Neural progenitor cell (in vitro differentiated cells): ENCODE data around the gene ZDHHC1. TPM values are rescaled to one million over a fixed set of nuclear protein-coding genes. Genes with fewer than 3 reads are reported as not detected.

Experiments
- DNase-seq: peaks from one replicate; pipeline ENCODE4 v3.0.0-alpha.2; 2016; ENCODE audit warnings: low spot score
- H2AFZ ChIP-seq: fragments of 200-600 bp; sonication (generic); replicated peaks from 2 replicates; pipeline ENCODE4 v1.6.1; 2016; ENCODE audit warnings: antibody characterized with exemption
- H3F3A ChIP-seq: fragments of 200-600 bp; sonication (generic); 2 replicates; pipeline ENCODE4 v1.6.1; 2016; ENCODE audit warnings: antibody characterized with exemption, low read depth
- H3K27ac ChIP-seq: fragments of 200-600 bp; sonication (generic); 2 replicates; pipeline ENCODE4 v1.5.1; 2016; ENCODE audit warnings: mild to moderate bottlenecking
- H3K27me3 ChIP-seq: fragments of 200-600 bp; sonication (generic); 2 replicates; pipeline ENCODE4 v1.6.1; 2016; ENCODE audit warnings: mild to moderate bottlenecking, moderate library complexity
- H3K36me3 ChIP-seq: fragments of 200-600 bp; sonication (generic); 2 replicates; pipeline ENCODE4 v1.5.1; 2016
- H3K4me1 ChIP-seq: fragments of 200-600 bp; sonication (generic); 2 replicates; pipeline ENCODE4 v1.6.1; 2016; ENCODE audit warnings: mixed run types
- H3K4me2 ChIP-seq: fragments of 200-600 bp; sonication (generic); 2 replicates; pipeline ENCODE4 v1.6.1; 2016
- H3K4me3 ChIP-seq: fragments of 200-600 bp; sonication (generic); 2 replicates; pipeline ENCODE4 v1.5.1; 2016
- H3K79me2 ChIP-seq: fragments of 200-600 bp; sonication (generic); 2 replicates; pipeline ENCODE4 v1.6.1; 2016; ENCODE audit warnings: low read depth
- H3K9ac ChIP-seq: fragments of 200-600 bp; sonication (generic); 2 replicates; pipeline ENCODE4 v1.6.1; 2016
- H3K9me3 ChIP-seq: fragments of 200-600 bp; sonication (generic); 2 replicates; pipeline ENCODE4 v1.5.1; 2016; ENCODE audit warnings: low read depth
- H4K20me1 ChIP-seq: fragments of 200-600 bp; sonication (generic); 2 replicates; pipeline ENCODE4 v1.6.1; 2016; ENCODE audit warnings: low read depth
- H3K27ac Mint-ChIP-seq: 3 replicates; pipeline ENCODE4 v1.8.0; 2021; ENCODE audit warnings: mixed read lengths
- H3K27me3 Mint-ChIP-seq: 2 replicates; pipeline ENCODE4 v1.8.0; 2022; ENCODE audit warnings: low read depth, mild to moderate bottlenecking, inconsistent platforms, moderate library complexity, mixed read lengths; ENCODE audit not compliant: insufficient read depth
- H3K36me3 Mint-ChIP-seq: 3 replicates; pipeline ENCODE4 v1.8.0; 2021; ENCODE audit warnings: mixed read lengths
- H3K4me1 Mint-ChIP-seq: 3 replicates; pipeline ENCODE4 v1.8.0; 2021; ENCODE audit warnings: mixed read lengths
- H3K4me3 Mint-ChIP-seq: 3 replicates; pipeline ENCODE4 v1.8.0; 2021; ENCODE audit warnings: mild to moderate bottlenecking, moderate library complexity, mixed read lengths
- H3K9me3 Mint-ChIP-seq: 3 replicates; pipeline ENCODE4 v1.8.0; 2020; ENCODE audit warnings: mixed read lengths
- CTCF ChIP-seq: fragments of 200-600 bp; sonication (generic); IDR thresholded peaks from 2 replicates; pipeline ENCODE4 v1.5.1; 2017; ENCODE audit warnings: antibody characterized with exemption, mild to moderate bottlenecking
- EZH2 ChIP-seq: fragments of 200-600 bp; sonication (generic); IDR thresholded peaks from 2 replicates; pipeline ENCODE4 v1.6.1; 2017; ENCODE audit warnings: antibody characterized with exemption, mild to moderate bottlenecking, moderate library complexity
- EZH2phosphoT487 ChIP-seq: fragments of 200-600 bp; sonication (generic); IDR thresholded peaks from 2 replicates; pipeline ENCODE4 v1.6.1; 2017; ENCODE audit warnings: antibody characterized with exemption
- total RNA-seq: library from RNA; depleted of rRNA; stranded (reverse); fragments of >200 nt; gene quantifications from 2 replicates; pipeline ENCODE4 v1.2.3, GENCODE V29; 2015; ENCODE audit warnings: low replicate concordance

Gene ZDHHC1
- total RNA-seq, 1 donor from 2014 or later = 1.5 TPM

DNA sequence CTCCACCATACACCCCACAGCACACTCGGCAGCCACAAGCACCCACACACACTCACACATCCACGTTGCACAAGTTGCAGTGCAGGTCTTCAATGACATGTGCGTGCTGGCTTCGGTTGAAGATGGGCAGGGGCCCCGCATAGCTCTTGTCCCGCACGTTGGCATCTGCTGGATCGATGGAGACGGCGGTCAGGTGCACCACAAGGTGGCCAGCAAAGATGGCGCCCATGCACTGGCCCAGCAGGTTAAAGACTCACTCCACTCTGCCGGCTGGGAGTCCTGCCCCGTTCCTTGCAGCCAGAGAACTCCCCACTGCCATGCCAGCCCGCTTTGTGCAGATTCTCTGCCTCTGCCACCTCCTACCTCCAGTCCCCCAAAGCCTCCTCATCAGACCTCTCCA lies 15.4 kb downstream of the ZDHHC1 start:
- Mint-ChIP-seq H3K27ac (no peak overlapping the region), H3K36me3 (peaks cover 3% of the 10 kb centered on the region), H3K9me3 (no peaks in the 10 kb centered on the region), H3K4me3 (no peak overlapping the region), H3K27me3 (peaks cover 4% of the 10 kb centered on the region), H3K4me1 (peaks cover 12% of the 10 kb centered on the region)
- Histone ChIP-seq H3F3A (peaks cover 12% of the 10 kb centered on the region), H4K20me1 (peaks cover 1% of the 10 kb centered on the region), H3K36me3 (no peaks in the 10 kb centered on the region), H3K4me1 (peaks cover 21% of the 10 kb centered on the region), H3K4me3 (no peak overlapping the region), H3K27ac (no peak overlapping the region), H3K4me2 (no peak overlapping the region), H3K9me3 (no peaks in the 10 kb centered on the region), H3K79me2 (no peaks in the 10 kb centered on the region), H3K9ac (no peak overlapping the region), H3K27me3 (peaks cover 18% of the 10 kb centered on the region), H2AFZ (no peak overlapping the region)
- TF ChIP-seq EZH2phosphoT487 = no peak
- no peak for TF ChIP-seq EZH2
- no peak for TF ChIP-seq CTCF
- no peak for DNase-seq

- H3K4me2 ChIP-seq = no peak overlapping the region
- no peak overlapping the region for H3K4me3 ChIP-seq
- no peaks in the 10 kb centered on the region for H3K9me3 ChIP-seq
- Mint-ChIP-seq H3K27me3 (peaks cover 10% of the 10 kb centered on the region), H3K4me1 (peaks cover 20% of the 10 kb centered on the region), H3K27ac (no peak overlapping the region), H3K36me3 (peaks cover 3% of the 10 kb centered on the region), H3K9me3 (no peaks in the 10 kb centered on the region), H3K4me3 (no peak overlapping the region)
- H3F3A ChIP-seq = peaks cover 21% of the 10 kb centered on the region
- no peak overlapping the region for H3K9ac ChIP-seq
- TF ChIP-seq EZH2phosphoT487 (no peak), CTCF (peak; percentile 3)
- no peaks in the 10 kb centered on the region for H3K36me3 ChIP-seq
- no peak overlapping the region for H2AFZ ChIP-seq
- peaks cover 29% of the 10 kb centered on the region for H3K4me1 ChIP-seq
- H3K79me2 ChIP-seq = no peaks in the 10 kb centered on the region
- no peak overlapping the region for H3K27ac ChIP-seq
- H3K27me3 ChIP-seq = peaks cover 27% of the 10 kb centered on the region
- H4K20me1 ChIP-seq = peaks cover 10% of the 10 kb centered on the region
- DNase-seq = no peak
These were observed 16.2 kb downstream of the ZDHHC1 start for GRCh38 chr16:67399749-67400704.

GRCh38 chr16:67399218-67399733 lies 17.0 kb downstream of the ZDHHC1 start:
- Histone ChIP-seq H2AFZ (no peak overlapping the region), H3K27me3 (peaks cover 34% of the 10 kb centered on the region), H3K4me3 (no peak overlapping the region), H3K4me2 (no peak overlapping the region), H3K36me3 (no peaks in the 10 kb centered on the region), H3F3A (peaks cover 26% of the 10 kb centered on the region), H4K20me1 (peaks cover 11% of the 10 kb centered on the region), H3K4me1 (peaks cover 35% of the 10 kb centered on the region), H3K79me2 (no peaks in the 10 kb centered on the region), H3K9me3 (no peaks in the 10 kb centered on the region), H3K9ac (no peak overlapping the region), H3K27ac (no peak overlapping the region)
- H3K36me3 Mint-ChIP-seq = peaks cover 3% of the 10 kb centered on the region
- H3K9me3 Mint-ChIP-seq = no peaks in the 10 kb centered on the region
- no peak overlapping the region for H3K27ac Mint-ChIP-seq
- peak; percentile 90 for DNase-seq
- peaks cover 12% of the 10 kb centered on the region for H3K27me3 Mint-ChIP-seq
- TF ChIP-seq CTCF (peak; percentile 91), EZH2phosphoT487 (no peak)
- no peak overlapping the region for H3K4me3 Mint-ChIP-seq
- peaks cover 22% of the 10 kb centered on the region for H3K4me1 Mint-ChIP-seq
